K562 (cell line): ENCODE results near the gene NTNG1. TPM values are rescaled to one million over a fixed set of nuclear protein-coding genes. Genes with fewer than 3 reads are reported as not detected.

Experiments used
- ATAC-seq: fragments of 200-7000 bp; cut with Tn5 transposase; 3 replicates; pipeline ENCODE4 v1.9.1; 2020; ENCODE audit warnings: moderate library complexity
- BruUV-seq: library from RNA; stranded (reverse); fragments of 400-500 nt; replicated peaks from 2 replicates; lab custom pipeline; 2021; lab: Mats Ljungman, UMichigan
- CTCF ChIA-PET: fragments of 300-600 bp; formaldehyde crosslinking; extraction: SDS; loops from one replicate; lab custom pipeline; 2021; ENCODE audit warnings: low intra/inter-chr PET ratio; lab: Yijun Ruan, JAX
- POLR2A ChIA-PET: fragments of 300-600, 350-650 bp; sonication (Branson Sonifier 250); formaldehyde crosslinking; extraction: SDS; loops from one replicate; lab custom pipeline; 2021; ENCODE audit warnings: antibody characterized with exemption, inconsistent platforms; lab: Yijun Ruan, JAX
- DNase-seq, 4 experiments: peaks; one replicate each; pipeline versions ENCODE4 v3.0.0 to v3.0.0-alpha.2; 2011 to 2018; ENCODE audit warnings: low spot score in 3 of 4, mixed read lengths in 3 of 4; ENCODE audit errors: extremely low read depth in 1 of 4
- FAIRE-seq: peaks from 2 replicates; lab custom pipeline; 2011; peaks lifted over from hg19 to GRCh38; lab: Jason Lieb, UNC
- H2AFZ ChIP-seq: 2 replicates; pipeline ENCODE4 v1.6.0; 2011; ENCODE audit warnings: low read depth, low read length, control low read depth, inconsistent platforms
- H3K27ac ChIP-seq: fragments of 200-600 bp; 3 replicates; pipeline ENCODE4 v1.8.0; 2011; ENCODE audit warnings: low read depth, mild to moderate bottlenecking, control low read depth, inconsistent platforms, low read length, moderate library complexity, mixed read lengths; ENCODE audit errors: extremely low read depth
- H3K27me3 ChIP-seq, 2 experiments: fragments of 300-600 bp in 1 of 2; 2 replicates in 1 of 2; 3 replicates in 1 of 2; pipeline versions ENCODE4 v1.6.0 to v1.8.0; 2011; ENCODE audit warnings: inconsistent platforms in 2 of 2, low read length in 2 of 2, mild to moderate bottlenecking in 1 of 2, mixed read lengths in 1 of 2, moderate library complexity in 1 of 2; ENCODE audit not compliant: control insufficient read depth in 2 of 2, insufficient read depth in 2 of 2
- H3K36me3 ChIP-seq: fragments of 300-600 bp; 3 replicates; pipeline ENCODE4 v1.8.0; 2011; ENCODE audit warnings: mild to moderate bottlenecking, low read length, inconsistent platforms; ENCODE audit not compliant: control insufficient read depth, insufficient read depth
- H3K4me1 ChIP-seq, 2 experiments: fragments of 200-600 bp in 1 of 2; replicated peaks in 1 of 2; 2 replicates in 1 of 2; 3 replicates in 1 of 2; pipeline versions ENCODE4 v1.5.1 to v1.8.0; 2011; ENCODE audit warnings: inconsistent platforms in 2 of 2, low read length in 2 of 2, mild to moderate bottlenecking in 1 of 2, mixed read lengths in 1 of 2, moderate library complexity in 1 of 2; ENCODE audit not compliant: control insufficient read depth in 2 of 2, insufficient read depth in 2 of 2
- H3K4me2 ChIP-seq: 2 replicates; pipeline ENCODE4 v1.6.1; 2011; ENCODE audit warnings: low read length, control low read depth, inconsistent platforms, mixed read lengths; ENCODE audit not compliant: insufficient read depth
- H3K4me3 ChIP-seq: fragments of 200-600 bp; sonication (generic), shearing (Covaris generic); 2 replicates; pipeline ENCODE4 v1.5.1; 2016; ENCODE audit warnings: control low read depth, inconsistent platforms
- H3K79me2 ChIP-seq: fragments of 200-600 bp; 3 replicates; pipeline ENCODE4 v1.8.0; 2011; ENCODE audit warnings: low read length, inconsistent platforms; ENCODE audit not compliant: control insufficient read depth, insufficient read depth
- H3K9ac ChIP-seq, 2 experiments: 2 replicates each; pipeline versions ENCODE4 v1.6.0 to v1.6.1; 2011; ENCODE audit warnings: low read depth in 2 of 2, low read length in 2 of 2, control low read depth in 1 of 2, inconsistent platforms in 1 of 2, mild to moderate bottlenecking in 1 of 2, mixed read lengths in 1 of 2; ENCODE audit not compliant: insufficient read depth in 1 of 2
- H3K9me1 ChIP-seq: one replicate; pipeline ENCODE4 v1.6.0; 2011; ENCODE audit warnings: inconsistent platforms, mild to moderate bottlenecking, low read length, moderate library complexity; ENCODE audit not compliant: control insufficient read depth, insufficient read depth
- H3K9me3 ChIP-seq: replicated peaks from 2 replicates; pipeline ENCODE4 v1.5.1; 2011; ENCODE audit warnings: low read depth, low read length, inconsistent platforms; ENCODE audit not compliant: control insufficient read depth, insufficient read depth
- H4K20me1 ChIP-seq: replicated peaks from 2 replicates; pipeline ENCODE4 v1.6.1; 2011; ENCODE audit warnings: low read length, inconsistent platforms, mixed read lengths; ENCODE audit not compliant: control insufficient read depth, insufficient read depth
- ATF4 ChIP-seq: fragments of 450-650 bp; formaldehyde crosslinking; IDR thresholded peaks from 2 replicates; pipeline ENCODE4 v1.4.0; 2022; ENCODE audit warnings: mild to moderate bottlenecking, moderate library complexity
- BCL6 ChIP-seq: fragments of 250-450 bp; sonication (Bioruptor Pico); IDR thresholded peaks from 2 replicates; pipeline ENCODE4 v1.4.0; 2020
- CBX1 ChIP-seq: sonication (generic); IDR thresholded peaks from 2 replicates; pipeline ENCODE4 v1.6.1; 2016; ENCODE audit warnings: antibody characterized with exemption, low read depth, mild to moderate bottlenecking
- CEBPB ChIP-seq: fragments of 450-650 bp; IDR thresholded peaks from 2 replicates; pipeline ENCODE4 v1.6.1; 2016; ENCODE audit warnings: missing genetic modification characterization, missing compliant biosample characterization
- FOS ChIP-seq: IDR thresholded peaks from 3 replicates; pipeline ENCODE4 v1.6.1; 2011; ENCODE audit not compliant: insufficient read length; ENCODE audit errors: extremely low read depth
- JUNB ChIP-seq: fragments of 450-650 bp; formaldehyde crosslinking; conservative IDR thresholded peaks from 2 replicates; pipeline ENCODE4 v1.4.0; 2020; ENCODE audit warnings: mild to moderate bottlenecking
- KDM2B ChIP-seq: fragments of 250-450 bp; sonication (Bioruptor Pico); IDR thresholded peaks from 2 replicates; pipeline ENCODE4 v1.8.0; 2021; ENCODE audit warnings: mild to moderate bottlenecking, moderate library complexity
- LARP7 ChIP-seq: fragments of 450-650 bp; IDR thresholded peaks from 2 replicates; pipeline ENCODE4 v1.6.1; 2016
- MECOM ChIP-seq: fragments of 250-450 bp; sonication (Bioruptor Pico); IDR thresholded peaks from 2 replicates; pipeline ENCODE4 v1.8.0; 2022; ENCODE audit warnings: inconsistent platforms
- MEF2A ChIP-seq: IDR thresholded peaks from 2 replicates; pipeline ENCODE4 v1.6.1; 2011; ENCODE audit warnings: low read depth, mild to moderate bottlenecking, low read length, moderate library complexity; ENCODE audit not compliant: control insufficient read depth
- PHB2 ChIP-seq: fragments of 450-650 bp; IDR thresholded peaks from 2 replicates; pipeline ENCODE4 v1.6.1; 2017; ENCODE audit warnings: low read depth
- SMARCE1 ChIP-seq: fragments of 450-650 bp; IDR thresholded peaks from 2 replicates; pipeline ENCODE4 v1.7.1; 2016; ENCODE audit warnings: mild to moderate bottlenecking
- ZNF175 ChIP-seq: fragments of 200-800 bp; sonication (Bioruptor generic); IDR thresholded peaks from 2 replicates; pipeline ENCODE4 v1.6.1; 2016; ENCODE audit warnings: low read depth, mild to moderate bottlenecking, missing genetic modification characterization, missing compliant biosample characterization
- ZNF24 ChIP-seq: fragments of 450-650 bp; IDR thresholded peaks from 2 replicates; pipeline ENCODE4 v1.6.1; 2016
- ZNF79 ChIP-seq: fragments of 250-450 bp; sonication (Bioruptor Pico); IDR thresholded peaks from 2 replicates; pipeline ENCODE4 v1.4.0; 2020; ENCODE audit warnings: low read depth, mild to moderate bottlenecking, moderate library complexity
- WGBS: fragments of 100-300 bp; shearing (Covaris generic); methylation state at CpG from one replicate; pipeline ENCODE4 v1.1.6; 2016; ENCODE audit warnings: low coverage, mixed read lengths; ENCODE audit not compliant: insufficient coverage; ENCODE audit errors: missing lambda C conversion rate; 5-methylcytosine and 5-hydroxymethylcytosine counted together
- in situ Hi-C: fragments of 300-500 bp; cut with MboI; formaldehyde crosslinking; loops from 4 replicates; pipeline ENCODE4 v1.15.0; 2018; ENCODE audit warnings: inconsistent platforms, mixed read lengths
- intact Hi-C: fragments of 100-400 bp; cut with micrococcal nuclease; formaldehyde crosslinking; loops from 2 replicates; pipeline ENCODE4 v1.14.2; 2022
- polyA plus RNA-seq, 8 experiments: library from polyadenylated mRNA; depleted of rRNA in 4 of 8; stranded (reverse) in 5 of 8; unstranded in 3 of 8; fragments of >200 nt; fragmentation: Nextera tagmentation in 2 of 8; fragmentation: Illumina TruSeq in 1 of 8; extraction: Ambion mirVana in 2 of 8; extraction: Trizol in 1 of 8; gene quantifications; 2 replicates each; pipeline versions ENCODE4 v1.2.1 to v1.2.3, GENCODE V29; 2011 to 2014; ENCODE audit warnings: inconsistent platforms in 1 of 8, missing spikeins in 1 of 8
- total RNA-seq, 7 experiments: library from RNA; depleted of rRNA in 6 of 7; stranded (reverse); fragments of >200 nt in 6 of 7; fragmentation: Illumina TruSeq in 2 of 7; extraction: Trizol in 2 of 7; gene quantifications; 2 replicates each; pipeline versions ENCODE4 v1.2.1 to v1.2.3, GENCODE V29; 2011 to 2021; ENCODE audit warnings: low replicate concordance in 1 of 7
- TF ChIP-seq, protein P1 (sequence below), 2 experiments: fragments of 450-650 bp in 1 of 2; sonication (generic) in 1 of 2; formaldehyde crosslinking in 1 of 2; IDR thresholded peaks in 1 of 2; conservative IDR thresholded peaks in 1 of 2; 2 replicates each; pipeline versions ENCODE4 v1.6.1 to v1.8.1; 2016 to 2023; ENCODE audit warnings: mild to moderate bottlenecking in 2 of 2, moderate library complexity in 2 of 2, inconsistent platforms in 1 of 2, missing genetic modification reagents in 1 of 2

NTNG1 gene
- total and polyA plus RNA-seq, 9 of the 15 experiments (the other 6 are each of a cell fraction or from before 2014, with no cell fraction given): not detected

DNA sequence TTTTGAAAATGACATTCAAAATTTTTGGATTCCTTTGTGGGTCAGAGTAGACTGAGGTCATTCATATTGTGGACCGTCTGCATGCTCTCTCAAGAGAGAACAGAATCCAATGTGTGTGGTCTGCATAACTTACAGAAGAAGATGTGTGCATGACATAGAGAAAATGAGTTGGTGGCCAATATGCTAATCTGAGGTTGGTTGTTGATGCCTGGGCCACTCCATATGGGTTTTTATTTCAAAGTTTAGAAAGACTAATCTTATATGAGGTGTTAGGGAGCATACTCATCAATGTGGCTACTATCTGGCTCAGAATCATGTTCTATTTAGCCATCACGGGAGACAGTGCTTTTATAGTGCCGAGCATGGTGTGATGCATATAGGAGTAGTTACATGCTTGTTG is 18.2 kb downstream of the NTNG1 start:
- WGBS: 0% methylated on average over 3 of the region's 3 CpGs
- FAIRE-seq: no peak
- Histone ChIP-seq H3K9me3 (no peaks in the 10 kb centered on the region), H3K4me2 (no peak overlapping the region), H3K4me3 (no peak overlapping the region), H3K36me3 (no peaks in the 10 kb centered on the region), H3K4me1 (no peaks in the 10 kb centered on the region), H4K20me1 (no peaks in the 10 kb centered on the region), H3K79me2 (no peaks in the 10 kb centered on the region), H2AFZ (no peak overlapping the region), H3K27ac (no peak overlapping the region), H3K27me3 (no peaks in the 10 kb centered on the region), H3K9me1 (no peaks in the 10 kb centered on the region)
- intact Hi-C loops (no loop called here), in situ Hi-C loops (no loop called here)
- no peak for DNase-seq
- ATAC-seq: no peak
- BruUV-seq: no TSS peak
- ChIA-PET POLR2A (interaction anchor here (0.6 kb wide), 1 partner anchor 61 kb away, joined by 3 read pairs; no protein-coding TSS in a partner anchor), CTCF (no interaction called here)
- TF ChIP-seq ZNF79 (CRISPR knock-in tag) (no peak), LARP7 (no peak), SMARCE1 (no peak), CBX1 (no peak), ZNF175 (CRISPR knock-in tag) (no peak), BCL6 (CRISPR knock-in tag) (no peak)
- TF ChIP-seq, all 486 proteins: peak for 0
- H3K9ac ChIP-seq: no peak overlapping the region

DNA sequence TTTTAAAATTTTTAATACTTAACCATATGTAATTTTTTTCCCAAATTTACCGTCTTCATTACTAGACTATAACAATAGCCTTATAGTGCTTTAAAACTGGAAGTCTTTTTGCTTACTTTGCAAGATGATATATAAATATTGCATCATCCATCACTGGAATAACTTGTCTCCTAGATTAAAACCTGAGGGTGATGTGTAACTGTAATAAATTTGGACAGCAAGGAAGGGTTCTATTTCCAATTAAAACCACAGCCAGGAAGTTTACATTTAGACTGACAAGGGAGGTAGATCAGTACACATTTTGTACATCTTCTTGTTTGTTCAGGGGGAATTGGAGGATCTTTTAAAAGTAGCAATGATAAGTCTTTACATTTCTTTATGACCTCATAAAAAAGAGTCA is 21.9 kb downstream of the NTNG1 start:
- intact Hi-C loops (no loop called here), in situ Hi-C loops (no loop called here)
- H2AFZ ChIP-seq: no peak overlapping the region
- H3K36me3 ChIP-seq: no peaks in the 10 kb centered on the region
- FAIRE-seq (no peak), ATAC-seq (no peak), DNase-seq (no peak)
- H3K4me1 ChIP-seq: no peaks in the 10 kb centered on the region
- H4K20me1 ChIP-seq: no peaks in the 10 kb centered on the region
- no peaks in the 10 kb centered on the region for H3K9me3 ChIP-seq
- WGBS: 0% methylated on average over 1 of the region's 1 CpG
- no peak overlapping the region for H3K9ac ChIP-seq
- no peak overlapping the region for H3K27ac ChIP-seq
- no peaks in the 10 kb centered on the region for H3K9me1 ChIP-seq
- H3K4me2 ChIP-seq: no peak overlapping the region
- POLR2A ChIA-PET: no interaction called here
- CTCF ChIA-PET: no interaction called here
- no peak overlapping the region for H3K4me3 ChIP-seq
- no TSS peak for BruUV-seq
- no peaks in the 10 kb centered on the region for H3K27me3 ChIP-seq
- no peaks in the 10 kb centered on the region for H3K79me2 ChIP-seq
- TF ChIP-seq FOS (no peak), CEBPB (tag) (0 out of 2 replicates have a peak, but pooled peaks have one; percentile 24), MECOM (CRISPR knock-in tag) (no peak), PHB2 (no peak), JUNB (no peak), MEF2A (no peak), KDM2B (CRISPR knock-in tag) (no peak), ATF4 (CRISPR knock-in tag) (peak; percentile 64; the same call in 1 of the 2 replicates), ZNF24 (no peak)
- TF ChIP-seq, protein P1, sequence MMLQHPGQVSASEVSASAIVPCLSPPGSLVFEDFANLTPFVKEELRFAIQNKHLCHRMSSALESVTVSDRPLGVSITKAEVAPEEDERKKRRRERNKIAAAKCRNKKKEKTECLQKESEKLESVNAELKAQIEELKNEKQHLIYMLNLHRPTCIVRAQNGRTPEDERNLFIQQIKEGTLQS (IDR thresholded peaks at IDR 0.05): peak; percentile 43; the same call in 1 of the 2 replicates
- TF ChIP-seq, protein P1 (CRISPR knock-in tag; conservative IDR thresholded peaks at IDR 0.05): no peak
